ENCODE data around the gene AZIN2.
"Not testable (repeated sequence)": the region's sequence is repeated elsewhere in the genome, so short reads cannot be mapped to it uniquely, and the experiment has no call there.

AZIN2 gene

DNA sequence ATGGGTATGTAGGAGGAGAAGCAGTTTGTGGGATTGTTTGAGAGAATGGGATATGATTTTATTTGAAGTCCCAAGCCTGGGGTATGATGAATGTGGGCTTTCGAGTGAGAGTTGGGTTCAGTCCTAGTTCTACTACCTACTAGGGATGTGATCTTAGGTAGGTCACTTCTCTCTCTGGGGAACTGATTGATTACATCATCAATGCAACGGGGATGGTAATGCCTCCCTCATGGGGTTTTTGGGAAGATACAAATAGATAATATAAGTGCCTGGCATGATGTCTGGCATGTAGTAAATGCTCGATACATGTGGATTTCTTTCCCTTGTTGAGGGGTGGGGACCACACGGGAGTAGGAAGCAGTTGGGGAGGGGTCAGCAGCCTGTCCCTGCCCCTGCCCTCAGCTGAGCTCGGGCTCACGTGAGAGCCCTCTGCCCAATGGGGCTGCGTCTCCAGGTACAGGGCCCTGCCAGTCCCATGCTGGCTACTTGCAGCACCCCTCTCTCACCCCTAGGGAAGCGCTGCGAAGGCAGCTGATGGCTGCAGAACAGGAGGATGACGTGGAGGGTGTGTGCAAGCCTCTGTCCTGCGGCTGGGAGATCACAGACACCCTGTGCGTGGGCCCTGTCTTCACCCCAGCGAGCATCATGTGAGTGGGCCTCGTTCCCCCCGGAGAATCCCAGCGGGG is 38.7 kb downstream of the AZIN2 start:
- no peak for DNase-seq (ENCODE audit: extremely low spot score)
- TF ChIP-seq TARDBP (IDR thresholded peaks at IDR 0.05) = no peak
- no peak for TF ChIP-seq NFRKB (IDR thresholded peaks at IDR 0.05)
- no peak for TF ChIP-seq HDGF (IDR thresholded peaks at IDR 0.05; ENCODE audit: borderline replicate concordance)
- TF ChIP-seq CTBP1 (IDR thresholded peaks at IDR 0.05; ENCODE audit: borderline replicate concordance) = no peak
- TF ChIP-seq BHLHE40 (IDR thresholded peaks at IDR 0.05; ENCODE audit: borderline replicate concordance) = no peak
- TF ChIP-seq ARNT (IDR thresholded peaks at IDR 0.05) = no peak
- TF ChIP-seq, protein P1, sequence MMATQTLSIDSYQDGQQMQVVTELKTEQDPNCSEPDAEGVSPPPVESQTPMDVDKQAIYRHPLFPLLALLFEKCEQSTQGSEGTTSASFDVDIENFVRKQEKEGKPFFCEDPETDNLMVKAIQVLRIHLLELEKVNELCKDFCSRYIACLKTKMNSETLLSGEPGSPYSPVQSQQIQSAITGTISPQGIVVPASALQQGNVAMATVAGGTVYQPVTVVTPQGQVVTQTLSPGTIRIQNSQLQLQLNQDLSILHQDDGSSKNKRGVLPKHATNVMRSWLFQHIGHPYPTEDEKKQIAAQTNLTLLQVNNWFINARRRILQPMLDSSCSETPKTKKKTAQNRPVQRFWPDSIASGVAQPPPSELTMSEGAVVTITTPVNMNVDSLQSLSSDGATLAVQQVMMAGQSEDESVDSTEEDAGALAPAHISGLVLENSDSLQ (IDR thresholded peaks at IDR 0.05) = no peak
- no peak for TF ChIP-seq L3MBTL2 (conservative IDR thresholded peaks at IDR 0.05)
- TF ChIP-seq ELF4 (IDR thresholded peaks at IDR 0.05) = no peak
- TF ChIP-seq FOXK2 (IDR thresholded peaks at IDR 0.05) = no peak
- ChIA-PET CTCF (no interaction called here), POLR2A (no interaction called here)

DNA sequence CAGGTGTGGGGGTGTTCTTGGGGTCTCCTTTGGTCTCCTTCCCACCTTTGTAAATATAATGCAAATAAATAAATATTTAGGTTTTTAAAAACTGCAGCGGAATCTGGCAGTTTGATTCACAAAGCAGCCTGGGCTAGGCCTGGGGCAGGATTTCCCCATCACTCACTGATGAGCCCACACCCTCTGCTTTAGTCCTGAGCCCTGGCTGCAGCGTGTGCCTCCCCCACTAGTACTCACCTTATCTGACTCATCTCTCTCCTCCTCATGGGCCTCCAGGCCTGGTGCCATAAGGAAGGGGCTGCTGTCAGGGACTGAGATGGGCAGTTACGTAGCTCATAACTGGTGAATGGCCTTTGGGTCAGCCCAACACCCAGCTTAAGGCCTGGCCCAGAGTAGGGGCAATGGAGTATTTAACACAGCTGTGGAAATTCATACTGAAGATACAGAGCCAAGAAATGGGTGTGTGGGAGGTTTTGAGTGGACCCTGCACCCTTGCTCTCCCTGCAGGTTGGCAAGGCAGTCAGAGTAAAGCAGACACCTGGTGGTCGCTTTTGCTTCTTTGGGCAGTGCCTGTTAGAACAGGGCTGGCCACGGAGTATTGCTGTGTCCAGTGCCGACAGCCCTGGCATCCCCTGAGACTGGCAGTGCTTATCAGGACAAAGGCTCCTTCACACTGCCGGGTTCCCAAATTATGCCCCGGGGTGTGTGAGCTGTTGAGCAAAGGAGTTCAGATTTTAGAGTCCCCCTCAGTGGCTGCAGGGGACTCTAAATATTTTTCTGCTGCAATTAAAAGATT is 39.7 kb downstream of the AZIN2 start:
- TF ChIP-seq SUZ12 (IDR thresholded peaks at IDR 0.05) (no peak), FOXA1 (IDR thresholded peaks at IDR 0.05) (no peak), NFRKB (IDR thresholded peaks at IDR 0.05) (no peak), TARDBP (IDR thresholded peaks at IDR 0.05) (no peak), LEF1 (IDR thresholded peaks at IDR 0.05; ENCODE audit: borderline replicate concordance) (no peak), L3MBTL2 (conservative IDR thresholded peaks at IDR 0.05) (no peak), FOXK2 (IDR thresholded peaks at IDR 0.05) (no peak), SP1 (IDR thresholded peaks at IDR 0.05) (no peak), ARNT (IDR thresholded peaks at IDR 0.05) (no peak), FOXM1 (IDR thresholded peaks at IDR 0.05; ENCODE audit: borderline replicate concordance) (no peak), ZNF384 (IDR thresholded peaks at IDR 0.05) (no peak)
- TF ChIP-seq, protein P1 (IDR thresholded peaks at IDR 0.05) = no peak
- ChIA-PET CTCF (no interaction called here), POLR2A (no interaction called here)
- DNase-seq (ENCODE audit: extremely low spot score) = no peak

DNA sequence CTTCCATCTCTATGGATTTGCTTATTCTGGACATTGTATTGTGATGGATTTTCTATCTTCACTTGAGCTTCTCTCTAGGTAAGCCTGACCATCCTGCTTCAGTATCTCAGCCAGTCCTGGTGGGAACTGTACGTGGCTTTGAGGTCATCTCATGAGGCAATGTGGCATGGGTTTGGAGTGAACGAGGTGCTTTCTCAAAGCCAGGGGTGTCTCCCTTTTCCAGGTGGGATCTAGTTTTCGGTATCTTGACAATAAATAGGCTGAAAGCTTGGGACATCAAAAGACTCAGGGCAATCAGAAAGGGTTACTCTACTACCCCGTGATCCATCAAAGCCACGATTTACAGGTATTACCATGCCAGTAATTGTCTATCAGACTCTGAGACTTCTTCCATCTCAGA is 40.8 kb downstream of the AZIN2 start:
- CTCF ChIA-PET = interaction anchor here (0.6 kb wide), 1 partner anchor 217 kb away, joined by 3 read pairs; no protein-coding TSS in a partner anchor
- POLR2A ChIA-PET = interaction anchor here (0.7 kb wide), 1 partner anchor 18 kb away, joined by 3 read pairs; no protein-coding TSS in a partner anchor
- DNase-seq (ENCODE audit: extremely low spot score) = no peak
- no peak for TF ChIP-seq SP1 (IDR thresholded peaks at IDR 0.05)
- TF ChIP-seq FOXM1 (IDR thresholded peaks at IDR 0.05; ENCODE audit: borderline replicate concordance) = no peak
- TF ChIP-seq HDGF (IDR thresholded peaks at IDR 0.05; ENCODE audit: borderline replicate concordance) = no peak
- no peak for TF ChIP-seq L3MBTL2 (conservative IDR thresholded peaks at IDR 0.05)
- no peak for TF ChIP-seq LEF1 (IDR thresholded peaks at IDR 0.05; ENCODE audit: borderline replicate concordance)
- no peak for TF ChIP-seq BHLHE40 (IDR thresholded peaks at IDR 0.05; ENCODE audit: borderline replicate concordance)

DNA sequence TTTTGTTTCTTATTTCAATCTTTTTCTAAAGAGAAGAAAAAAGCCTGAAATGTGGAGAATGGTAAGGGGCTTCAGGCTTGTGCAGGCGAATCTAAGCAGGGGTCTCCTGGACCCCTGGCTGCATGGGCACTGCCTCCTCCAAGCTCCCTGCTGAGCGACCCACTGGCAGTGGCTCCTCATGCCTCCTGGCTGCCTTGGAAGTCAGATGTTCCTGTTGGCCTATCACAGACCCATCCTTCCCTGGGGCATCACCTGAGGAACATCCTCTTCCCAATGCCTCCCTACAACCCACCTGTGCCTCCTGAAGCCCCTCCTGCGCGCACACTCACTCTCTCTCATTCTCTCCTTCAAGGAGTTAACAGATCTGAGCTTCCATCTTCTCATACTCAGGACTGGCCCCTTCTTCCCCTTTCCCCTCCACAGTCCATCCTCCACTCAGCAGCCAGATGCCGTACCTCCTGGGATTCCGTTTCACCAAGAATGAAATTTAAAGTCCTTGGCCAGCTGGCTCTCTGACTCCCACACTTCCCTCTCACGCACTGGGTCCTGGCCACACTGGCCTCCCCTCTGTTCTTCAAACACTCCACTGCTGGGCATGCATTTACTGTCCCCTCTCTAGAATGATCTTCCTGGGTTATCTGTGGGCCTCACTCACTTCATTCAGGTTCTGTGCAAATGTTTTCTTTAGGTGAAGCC is 41.7 kb downstream of the AZIN2 start:
- ChIA-PET CTCF (no interaction called here), POLR2A (interaction anchor here (0.7 kb wide), 1 partner anchor 17 kb away, joined by 3 read pairs; no protein-coding TSS in a partner anchor)
- no peak for TF ChIP-seq FOXM1 (IDR thresholded peaks at IDR 0.05; ENCODE audit: borderline replicate concordance)
- TF ChIP-seq SP1 (IDR thresholded peaks at IDR 0.05) = no peak
- TF ChIP-seq TARDBP (IDR thresholded peaks at IDR 0.05) = no peak
- TF ChIP-seq LEF1 (IDR thresholded peaks at IDR 0.05; ENCODE audit: borderline replicate concordance) = no peak
- no peak for DNase-seq (ENCODE audit: extremely low spot score)

DNA sequence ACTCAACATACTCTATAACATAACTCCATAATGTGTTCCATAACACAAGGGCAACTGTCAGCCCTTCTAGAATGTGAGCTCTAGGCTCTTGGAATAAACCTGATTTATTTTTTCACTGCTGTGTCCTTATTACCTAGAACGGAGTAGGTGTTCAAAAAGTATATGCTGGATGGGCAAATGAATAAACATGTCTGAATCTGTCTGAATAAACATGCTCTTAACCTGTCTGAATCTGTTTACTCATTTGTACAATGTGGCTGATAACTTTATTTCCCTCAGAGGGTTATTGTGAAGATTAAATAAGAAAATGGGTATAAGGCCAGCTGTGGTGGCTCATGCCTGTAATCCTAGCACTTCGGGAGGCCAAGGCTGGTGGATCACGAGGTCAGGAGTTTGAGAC is 42.3 kb downstream of the AZIN2 start:
- POLR2A ChIA-PET = no interaction called here
- no peak for DNase-seq (ENCODE audit: extremely low spot score)
- CTCF ChIA-PET = no interaction called here
- no peak for TF ChIP-seq ZNF384 (IDR thresholded peaks at IDR 0.05)
- TF ChIP-seq, protein P1 (IDR thresholded peaks at IDR 0.05) = no peak
- no peak for TF ChIP-seq TARDBP (IDR thresholded peaks at IDR 0.05)
- TF ChIP-seq CTBP1 (IDR thresholded peaks at IDR 0.05; ENCODE audit: borderline replicate concordance) = no peak

DNA sequence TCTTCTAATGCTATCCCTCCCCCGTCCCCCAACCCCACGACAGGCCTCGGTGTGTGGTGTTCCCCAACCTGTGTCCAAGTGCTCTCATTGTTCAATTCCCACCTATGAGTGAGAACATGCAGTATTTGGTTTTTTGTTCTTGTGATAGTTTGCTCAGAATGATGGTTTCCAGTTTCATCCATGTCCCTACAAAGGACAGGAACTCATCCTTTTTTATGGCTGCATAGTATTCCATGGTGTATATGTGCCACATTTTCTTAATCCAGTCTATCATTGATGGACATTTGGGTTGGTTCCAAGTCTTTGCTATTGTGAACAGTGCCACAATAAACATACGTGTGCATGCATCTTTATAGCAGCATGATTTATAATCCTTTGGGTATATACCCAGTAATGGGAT is 43.7 kb downstream of the AZIN2 start:
- POLR2A ChIA-PET; CTCF ChIA-PET; DNase-seq (ENCODE audit: extremely low spot score): not testable (repeated sequence)
